Measurements from ENCODE around the gene CIDEB.

The CIDEB gene

DNA sequence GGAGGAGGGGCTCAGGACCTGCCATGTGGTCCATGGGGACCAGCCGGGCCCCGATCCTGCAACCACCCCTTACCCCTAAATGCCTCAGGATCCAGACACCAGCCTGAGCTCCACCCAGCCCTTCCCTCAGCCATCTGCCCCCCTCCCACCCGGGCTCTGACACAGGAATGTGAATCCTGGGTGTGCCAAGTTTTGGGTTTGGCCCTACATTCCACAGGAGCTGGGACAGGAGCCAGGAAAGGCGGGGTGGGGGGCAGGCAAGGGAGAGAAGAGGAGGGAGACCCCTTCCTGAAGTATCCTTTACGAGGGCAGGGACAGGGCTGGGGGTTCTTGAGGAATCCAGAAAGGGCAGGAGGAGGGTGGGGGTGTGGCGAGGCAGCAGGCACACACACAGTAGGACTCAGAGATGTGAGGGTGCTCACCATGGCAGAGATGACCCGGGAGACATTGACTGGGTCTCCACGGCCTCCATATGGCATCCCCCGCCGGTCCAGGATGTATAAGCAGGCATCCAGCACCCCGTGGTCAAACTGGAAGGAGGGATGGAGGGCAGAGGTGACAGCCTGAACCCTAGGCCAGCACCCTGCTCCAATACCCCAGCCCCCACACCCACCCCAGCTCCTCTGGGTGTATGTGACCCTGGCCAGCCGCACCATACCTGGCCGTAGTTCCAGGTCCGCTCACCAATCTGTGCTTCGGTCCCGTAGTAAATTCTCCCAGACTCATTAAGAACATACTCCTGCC lies 48.3 kb downstream of the CIDEB start:
- H3K36me3 ChIP-seq = peaks cover 36% of the 10 kb centered on the region
- H3K27ac ChIP-seq = no peak overlapping the region

DNA sequence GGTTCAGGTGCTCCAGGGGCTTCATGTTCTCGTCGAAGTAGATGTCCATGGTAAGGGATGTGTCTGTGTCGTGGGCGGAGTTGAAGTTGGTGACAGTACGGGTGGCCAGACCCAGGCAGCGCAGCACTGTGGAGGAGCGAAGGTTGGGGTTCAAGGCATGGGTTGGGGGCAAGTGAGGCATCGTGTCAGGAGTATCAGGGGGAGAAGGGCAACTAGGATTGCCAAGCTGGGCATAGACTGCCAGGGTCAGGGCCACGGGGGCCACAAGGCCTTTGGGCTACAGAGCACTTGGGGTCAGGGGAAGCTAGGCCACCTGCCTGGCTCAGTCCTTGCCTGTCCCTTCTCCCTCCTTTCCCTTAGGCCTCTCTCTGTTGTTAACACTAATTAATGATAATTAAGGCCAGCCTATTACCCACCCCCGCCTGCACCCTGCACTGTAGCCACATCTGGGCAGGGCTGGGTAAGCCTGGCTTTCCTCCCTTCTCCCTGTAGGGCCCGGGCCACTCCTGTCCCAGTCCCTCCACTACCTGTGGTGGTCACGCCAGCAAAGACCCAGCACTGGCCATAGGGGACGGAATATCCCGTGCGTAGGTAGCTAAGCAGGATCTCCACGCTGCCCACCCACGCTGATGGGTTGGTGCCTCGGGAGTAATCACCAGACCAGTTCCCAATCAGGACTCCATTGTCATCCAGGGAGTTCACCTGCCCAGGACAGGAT lies 49.1 kb downstream of the CIDEB start:
- Histone ChIP-seq H3K36me3 (peaks cover 40% of the 10 kb centered on the region), H3K27me3 (no peaks in the 10 kb centered on the region), H3K4me1 (ENCODE audit: control insufficient read depth in 1 of 2, insufficient read depth in 1 of 2, low read depth in 1 of 2, low read length in 1 of 2) (no peaks in the 10 kb centered on the region), H3K27ac (no peak overlapping the region), H3K9me3 (no peaks in the 10 kb centered on the region), H3K4me3 (ENCODE audit: low read depth in 1 of 2, low read length in 1 of 2) (no peak overlapping the region)
- TF ChIP-seq, protein P1, sequence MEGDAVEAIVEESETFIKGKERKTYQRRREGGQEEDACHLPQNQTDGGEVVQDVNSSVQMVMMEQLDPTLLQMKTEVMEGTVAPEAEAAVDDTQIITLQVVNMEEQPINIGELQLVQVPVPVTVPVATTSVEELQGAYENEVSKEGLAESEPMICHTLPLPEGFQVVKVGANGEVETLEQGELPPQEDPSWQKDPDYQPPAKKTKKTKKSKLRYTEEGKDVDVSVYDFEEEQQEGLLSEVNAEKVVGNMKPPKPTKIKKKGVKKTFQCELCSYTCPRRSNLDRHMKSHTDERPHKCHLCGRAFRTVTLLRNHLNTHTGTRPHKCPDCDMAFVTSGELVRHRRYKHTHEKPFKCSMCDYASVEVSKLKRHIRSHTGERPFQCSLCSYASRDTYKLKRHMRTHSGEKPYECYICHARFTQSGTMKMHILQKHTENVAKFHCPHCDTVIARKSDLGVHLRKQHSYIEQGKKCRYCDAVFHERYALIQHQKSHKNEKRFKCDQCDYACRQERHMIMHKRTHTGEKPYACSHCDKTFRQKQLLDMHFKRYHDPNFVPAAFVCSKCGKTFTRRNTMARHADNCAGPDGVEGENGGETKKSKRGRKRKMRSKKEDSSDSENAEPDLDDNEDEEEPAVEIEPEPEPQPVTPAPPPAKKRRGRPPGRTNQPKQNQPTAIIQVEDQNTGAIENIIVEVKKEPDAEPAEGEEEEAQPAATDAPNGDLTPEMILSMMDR (IDR thresholded peaks at IDR 0.05) = no peak

More for the DNA sequence above, 48.3 kb downstream of the CIDEB start:
- Histone ChIP-seq H3K27me3 (no peaks in the 10 kb centered on the region), H3K9me3 (no peaks in the 10 kb centered on the region), H3K4me1 (ENCODE audit: control insufficient read depth in 1 of 2, insufficient read depth in 1 of 2, low read depth in 1 of 2, low read length in 1 of 2) (no peaks in the 10 kb centered on the region), H3K4me3 (ENCODE audit: low read depth in 1 of 2, low read length in 1 of 2) (no peak overlapping the region)
- TF ChIP-seq, protein P1 (IDR thresholded peaks at IDR 0.05) = no peak

DNA sequence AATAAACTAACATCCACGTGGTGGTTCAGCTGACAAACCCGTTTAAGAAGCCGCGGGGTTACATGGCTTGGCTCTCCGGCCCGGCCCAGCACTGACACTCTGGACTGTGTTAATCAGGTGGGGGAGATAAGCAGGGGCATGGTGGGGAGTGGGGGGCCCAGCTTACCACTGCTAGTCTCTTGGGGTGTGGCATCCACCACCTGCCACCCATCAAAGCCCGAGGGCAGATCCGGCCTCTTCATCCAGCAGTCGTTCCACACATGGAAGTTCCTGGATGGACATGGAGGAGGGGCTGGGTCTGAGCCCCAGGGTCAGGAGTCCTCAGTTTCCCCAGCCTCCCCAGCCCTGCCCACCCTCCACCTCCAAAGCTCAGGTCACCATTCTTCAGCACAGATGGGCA lies 49.7 kb downstream of the CIDEB start:
- Histone ChIP-seq H3K27me3 (no peaks in the 10 kb centered on the region), H3K4me3 (ENCODE audit: low read depth in 1 of 2, low read length in 1 of 2) (no peak overlapping the region), H3K36me3 (peaks cover 46% of the 10 kb centered on the region), H3K9me3 (no peaks in the 10 kb centered on the region), H3K4me1 (ENCODE audit: control insufficient read depth in 1 of 2, insufficient read depth in 1 of 2, low read depth in 1 of 2, low read length in 1 of 2) (no peaks in the 10 kb centered on the region), H3K27ac (no peak overlapping the region)
- TF ChIP-seq, protein P1 (IDR thresholded peaks at IDR 0.05) = no peak

DNA sequence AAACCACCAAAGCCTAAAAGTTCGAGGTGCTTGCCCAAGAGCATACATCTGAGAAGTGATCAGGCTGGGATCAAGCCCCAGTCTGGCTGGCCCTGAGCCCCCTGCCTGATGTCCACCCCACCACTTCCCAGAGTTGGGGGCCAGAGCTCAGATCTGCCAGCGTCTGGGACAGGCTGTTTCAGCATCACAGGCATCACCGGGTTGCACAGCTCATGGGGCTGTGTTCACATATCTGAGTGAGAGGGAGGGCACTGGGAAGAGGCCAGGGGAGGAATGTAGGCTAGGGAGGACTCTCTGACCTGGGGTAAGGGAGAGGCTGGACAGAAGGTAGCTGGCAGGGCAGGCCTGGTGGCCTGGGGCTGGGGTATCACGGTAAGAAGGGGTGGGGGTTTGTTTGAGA lies 50.8 kb downstream of the CIDEB start:
- Histone ChIP-seq H3K27me3 (no peaks in the 10 kb centered on the region), H3K36me3 (peaks cover 54% of the 10 kb centered on the region), H3K4me1 (ENCODE audit: control insufficient read depth in 1 of 2, insufficient read depth in 1 of 2, low read depth in 1 of 2, low read length in 1 of 2) (no peaks in the 10 kb centered on the region), H3K27ac (no peak overlapping the region), H3K9me3 (no peaks in the 10 kb centered on the region), H3K4me3 (ENCODE audit: low read depth in 1 of 2, low read length in 1 of 2) (no peak overlapping the region)
- TF ChIP-seq, protein P1 (IDR thresholded peaks at IDR 0.05) = no peak

DNA sequence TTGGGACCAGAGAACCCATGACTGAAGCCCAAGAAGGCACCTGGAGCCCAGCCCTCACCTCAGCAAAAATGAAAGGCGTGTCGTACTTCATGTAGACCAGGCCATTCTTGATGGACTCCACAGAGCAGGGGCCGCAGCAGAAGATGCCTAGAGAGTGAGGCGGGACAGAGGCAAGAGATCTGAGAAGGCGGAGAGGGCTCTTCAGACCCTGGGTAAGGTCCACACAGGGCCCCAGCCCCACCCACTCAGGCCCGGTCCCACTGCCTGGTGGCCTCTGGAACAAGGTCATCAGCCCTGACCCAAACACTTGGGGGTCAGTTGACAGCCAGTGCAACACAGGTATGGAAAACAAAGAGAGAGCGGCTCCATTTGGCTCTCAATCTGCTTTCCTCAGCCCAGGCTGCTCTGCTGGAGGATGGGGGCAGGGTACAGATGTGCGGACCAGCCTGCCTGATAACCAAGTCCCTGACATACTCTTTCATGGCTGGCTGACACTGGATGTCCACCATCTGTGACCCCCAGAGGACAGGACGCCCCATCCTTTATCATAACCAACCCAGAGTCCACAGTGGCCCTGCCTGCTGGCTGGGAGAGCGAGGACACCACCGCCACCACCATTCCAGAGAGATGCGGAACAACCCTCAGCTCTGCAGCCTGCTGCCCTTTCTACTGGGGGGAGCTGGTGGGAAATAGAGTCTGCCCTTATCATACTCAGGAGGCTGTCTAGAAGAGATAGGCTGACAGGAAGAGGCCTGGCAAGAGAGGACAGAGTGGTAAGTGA lies 51.7 kb downstream of the CIDEB start:
- no peaks in the 10 kb centered on the region for H3K4me1 ChIP-seq (ENCODE audit: control insufficient read depth in 1 of 2, insufficient read depth in 1 of 2, low read depth in 1 of 2, low read length in 1 of 2)
- no peaks in the 10 kb centered on the region for H3K9me3 ChIP-seq
- TF ChIP-seq, protein P1 (IDR thresholded peaks at IDR 0.05) = no peak
- H3K36me3 ChIP-seq = peaks cover 54% of the 10 kb centered on the region
- H3K27me3 ChIP-seq = no peaks in the 10 kb centered on the region
- no peak overlapping the region for H3K27ac ChIP-seq
- no peak overlapping the region for H3K4me3 ChIP-seq (ENCODE audit: low read depth in 1 of 2, low read length in 1 of 2)

All from neutrophil (primary cell).